OCI-LY7 (cell line): Measurements from ENCODE around the gene LCNL1.

Experiments
- EZH2phosphoT487 ChIP-seq: fragments of 200-600 bp; sonication (generic); IDR thresholded peaks from 2 replicates; pipeline ENCODE4 v1.6.1; 2018; ENCODE audit warnings: low read depth, borderline replicate concordance, mild to moderate bottlenecking, mixed run types, antibody characterized with exemption, low read length, moderate library complexity, mixed read lengths
- TF ChIP-seq, protein P1 (sequence below): fragments of 200-600 bp; sonication (generic); conservative IDR thresholded peaks from 2 replicates; pipeline ENCODE4 v1.5.1; 2014; ENCODE audit warnings: mild to moderate bottlenecking, antibody characterized with exemption, low read length, moderate library complexity, mixed read lengths

- TF ChIP-seq, protein P1, sequence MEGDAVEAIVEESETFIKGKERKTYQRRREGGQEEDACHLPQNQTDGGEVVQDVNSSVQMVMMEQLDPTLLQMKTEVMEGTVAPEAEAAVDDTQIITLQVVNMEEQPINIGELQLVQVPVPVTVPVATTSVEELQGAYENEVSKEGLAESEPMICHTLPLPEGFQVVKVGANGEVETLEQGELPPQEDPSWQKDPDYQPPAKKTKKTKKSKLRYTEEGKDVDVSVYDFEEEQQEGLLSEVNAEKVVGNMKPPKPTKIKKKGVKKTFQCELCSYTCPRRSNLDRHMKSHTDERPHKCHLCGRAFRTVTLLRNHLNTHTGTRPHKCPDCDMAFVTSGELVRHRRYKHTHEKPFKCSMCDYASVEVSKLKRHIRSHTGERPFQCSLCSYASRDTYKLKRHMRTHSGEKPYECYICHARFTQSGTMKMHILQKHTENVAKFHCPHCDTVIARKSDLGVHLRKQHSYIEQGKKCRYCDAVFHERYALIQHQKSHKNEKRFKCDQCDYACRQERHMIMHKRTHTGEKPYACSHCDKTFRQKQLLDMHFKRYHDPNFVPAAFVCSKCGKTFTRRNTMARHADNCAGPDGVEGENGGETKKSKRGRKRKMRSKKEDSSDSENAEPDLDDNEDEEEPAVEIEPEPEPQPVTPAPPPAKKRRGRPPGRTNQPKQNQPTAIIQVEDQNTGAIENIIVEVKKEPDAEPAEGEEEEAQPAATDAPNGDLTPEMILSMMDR: no peak
- no peak for TF ChIP-seq EZH2phosphoT487
Observed at GRCh38 chr9:136988872-136989271, 6.1 kb downstream of the LCNL1 start.
